GM19452 (cell line): ENCODE data around the gene CENPP.

Experiments used
- ATAC-seq: cut with Tn5 transposase; IDR thresholded peaks from one replicate; pipeline ENCODE4 v1.9.1; 2021; ENCODE audit not compliant: unreplicated experiment

Gene CENPP

GRCh38 chr9:92422611-92423338 lies 97.0 kb downstream of the CENPP start:
- no peak for ATAC-seq

DNA sequence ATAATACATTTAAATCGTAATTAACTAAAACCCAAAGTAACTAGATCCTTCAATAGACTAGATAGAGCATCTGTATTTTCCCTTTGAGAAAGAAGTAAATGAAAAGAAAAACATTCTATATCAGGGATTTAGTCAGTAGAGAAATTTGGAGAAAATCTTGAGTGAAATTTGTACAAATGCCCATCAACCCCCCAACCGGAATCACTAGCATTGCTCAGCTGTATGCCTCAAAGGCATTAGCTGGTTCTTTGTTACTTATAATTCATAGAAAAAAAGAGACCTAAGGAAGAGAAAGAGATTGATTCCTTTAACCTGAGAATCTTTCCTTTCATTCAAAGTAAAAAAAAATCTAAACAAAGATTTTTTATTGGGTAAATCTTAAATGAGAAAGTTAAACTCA lies 97.9 kb downstream of the CENPP start:
- ATAC-seq, result no peak

DNA sequence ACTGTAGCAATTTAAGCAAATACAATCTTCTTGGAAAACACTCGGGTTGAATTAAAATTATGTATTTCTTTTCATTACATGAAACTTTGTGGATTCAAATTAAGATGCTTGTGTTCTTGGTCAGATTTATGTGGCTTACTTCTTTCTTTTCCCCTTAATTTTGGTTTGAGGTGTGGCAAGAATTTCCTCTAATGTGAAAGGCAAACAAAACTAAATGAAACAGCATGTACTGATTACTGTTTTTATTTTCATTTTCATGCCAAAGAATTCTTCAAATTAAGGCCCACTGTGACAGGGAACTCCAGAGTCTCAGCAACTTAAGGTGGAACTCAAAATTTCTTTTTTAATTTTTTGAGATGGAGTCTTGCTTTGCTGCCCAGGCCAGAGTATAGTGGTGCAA lies 98.6 kb downstream of the CENPP start, which contains the start of gene OMD:
OMD (minus strand) TSS at position 132 of the 400 bp plus-strand sequence. CDS start 6,913 bp downstream, outside the sequence.
- no peak for ATAC-seq

GRCh38 chr9:92425474-92425873 lies 99.7 kb downstream of the CENPP start:
- ATAC-seq, result no peak

- no peak for ATAC-seq
Observed at GRCh38 chr9:92426501-92427145, 100.9 kb downstream of the CENPP start.

- no peak for ATAC-seq
Observed at GRCh38 chr9:92429836-92430235, 104.1 kb downstream of the CENPP start.

- ATAC-seq, result no peak
Observed at GRCh38 chr9:92432350-92432749, 106.6 kb downstream of the CENPP start.

DNA sequence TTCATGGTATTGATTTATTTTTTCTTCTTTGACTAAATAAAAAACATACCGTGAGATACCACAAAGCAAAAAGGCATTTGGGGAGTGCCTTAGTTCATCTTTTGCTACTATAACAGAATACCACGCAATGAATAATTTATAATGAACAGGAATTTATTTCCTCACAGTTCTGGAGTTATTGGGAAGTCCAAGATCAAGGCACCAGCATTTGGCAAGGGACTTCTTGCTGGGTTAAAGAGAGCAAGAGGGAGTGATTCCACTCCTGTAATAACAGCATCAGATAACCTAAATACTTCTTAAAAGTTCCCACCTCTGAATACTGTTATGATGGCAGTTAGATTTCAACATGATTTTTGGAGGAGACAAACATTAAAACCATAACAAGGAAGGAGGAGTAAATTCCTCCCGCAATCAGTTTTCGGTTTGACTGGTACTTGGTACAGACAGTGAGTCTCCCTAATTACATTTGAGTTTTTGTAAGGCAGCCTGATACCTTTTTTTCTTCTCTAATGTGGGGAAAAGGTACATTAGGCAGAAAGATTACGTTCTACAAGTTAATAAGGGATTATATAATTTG lies 107.3 kb downstream of the CENPP start:
- no peak for ATAC-seq

GRCh38 chr9:92435263-92435662 lies 109.5 kb downstream of the CENPP start:
- ATAC-seq, result no peak

DNA sequence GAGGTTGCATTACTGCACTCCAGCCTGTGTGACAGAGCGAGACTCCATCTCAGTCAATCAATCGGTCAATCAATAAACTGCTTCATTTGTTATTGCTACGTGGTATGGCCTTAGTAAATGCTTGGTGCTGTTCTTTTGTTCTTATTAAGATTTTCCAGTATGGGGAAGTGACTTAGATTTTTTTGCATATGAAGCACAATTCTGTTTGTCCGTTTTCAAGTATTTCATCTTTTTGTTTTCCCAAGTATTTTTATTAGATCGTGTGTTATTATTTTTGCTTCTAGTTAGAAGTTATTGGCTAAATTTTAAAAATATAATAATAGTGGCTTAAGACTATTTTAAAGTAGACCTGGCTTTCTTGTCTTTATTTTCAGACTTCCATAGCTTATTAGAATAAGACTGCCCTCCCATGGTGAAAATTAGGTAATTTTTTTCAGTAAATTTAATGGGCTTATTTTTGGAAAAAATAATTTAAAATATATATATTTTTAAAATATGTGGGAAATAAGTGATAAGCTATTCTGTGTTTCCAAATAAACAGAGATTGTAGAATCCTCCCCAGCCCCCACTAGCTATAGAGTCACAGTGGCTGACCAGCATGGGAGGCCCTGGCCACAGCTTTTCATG lies 113.3 kb downstream of the CENPP start:
- no peak for ATAC-seq

GRCh38 chr9:92439921-92440750 lies 114.4 kb downstream of the CENPP start:
- no peak for ATAC-seq

DNA sequence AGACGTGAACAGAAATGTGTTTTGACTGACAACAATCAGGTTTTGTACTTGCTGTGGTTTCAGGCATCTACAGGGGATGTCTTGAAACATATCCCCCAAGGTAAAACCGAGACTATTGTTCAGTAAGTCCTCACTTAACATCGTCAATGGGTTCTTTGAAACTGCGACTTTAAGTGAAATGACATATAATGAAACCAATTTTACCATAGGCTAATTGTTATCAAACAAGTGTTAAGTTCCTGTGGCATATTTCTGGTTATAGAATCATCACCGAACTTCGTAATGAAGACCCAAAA lies 114.9 kb downstream of the CENPP start:
- ATAC-seq, result no peak

DNA sequence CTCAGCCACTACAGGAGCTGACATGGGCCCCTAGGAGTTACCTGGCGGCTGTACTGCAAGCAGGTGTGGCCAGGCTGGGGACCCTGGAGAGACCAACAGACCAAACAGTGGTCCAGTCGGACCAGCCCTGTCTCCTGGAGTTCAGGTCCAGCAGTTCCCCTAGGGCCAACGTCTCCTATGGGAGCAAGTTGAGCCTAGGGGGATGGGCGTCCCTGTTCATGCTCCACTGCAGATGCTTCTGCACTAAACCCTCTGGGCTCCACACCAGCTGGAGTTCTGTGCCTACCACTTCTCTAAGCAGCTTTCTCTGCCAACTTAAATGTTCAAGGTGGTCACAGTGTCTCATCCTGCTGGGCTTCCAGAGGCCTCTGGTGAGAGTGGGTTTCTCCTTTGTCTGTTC lies 119.1 kb downstream of the CENPP start:
- no peak for ATAC-seq

DNA sequence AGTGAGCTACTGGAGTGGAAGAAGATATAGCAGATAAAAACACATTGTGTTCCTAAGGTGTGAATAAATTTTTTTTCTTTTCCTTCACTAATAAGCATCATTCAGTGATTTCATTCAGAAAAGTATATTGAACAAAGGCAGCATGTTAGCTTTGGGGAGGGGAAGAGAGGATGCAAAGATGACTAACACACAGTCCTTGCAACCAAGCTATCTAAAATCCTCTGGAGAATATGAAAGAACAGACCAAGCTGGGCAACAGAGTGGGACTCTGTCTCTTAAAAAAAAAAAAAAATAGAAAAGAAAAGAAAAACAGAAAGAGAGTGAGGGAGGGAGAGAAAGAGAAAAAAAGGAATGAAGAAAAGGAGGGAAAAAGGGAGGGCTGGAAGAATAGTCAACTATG lies 120.8 kb downstream of the CENPP start:
- no peak for ATAC-seq

GRCh38 chr9:92455217-92455616 lies 129.5 kb downstream of the CENPP start:
- ATAC-seq, result no peak

- no peak for ATAC-seq
Observed at GRCh38 chr9:92457576-92457975, 131.8 kb downstream of the CENPP start.

GRCh38 chr9:92463387-92463786 lies 137.6 kb downstream of the CENPP start:
- no peak for ATAC-seq

DNA sequence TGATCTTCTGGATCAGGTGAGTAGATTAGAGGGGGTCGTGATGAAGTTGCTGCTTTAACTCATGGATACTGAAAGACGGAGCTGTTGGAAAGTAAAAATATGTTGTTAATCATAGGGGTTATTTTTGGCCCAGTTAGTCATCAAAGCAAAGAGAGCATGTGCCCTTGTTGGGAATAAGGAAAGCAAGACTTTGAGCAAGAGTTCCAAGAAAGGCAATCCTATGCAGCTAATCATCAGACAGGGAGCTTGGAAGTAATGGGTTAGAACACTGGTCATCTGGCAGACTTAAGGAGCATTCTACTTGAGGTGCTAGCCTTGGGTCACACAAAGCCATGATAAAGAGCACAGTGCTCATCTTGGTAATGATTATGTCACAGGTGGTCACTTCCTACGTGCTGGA lies 138.2 kb downstream of the CENPP start:
- no peak for ATAC-seq

DNA sequence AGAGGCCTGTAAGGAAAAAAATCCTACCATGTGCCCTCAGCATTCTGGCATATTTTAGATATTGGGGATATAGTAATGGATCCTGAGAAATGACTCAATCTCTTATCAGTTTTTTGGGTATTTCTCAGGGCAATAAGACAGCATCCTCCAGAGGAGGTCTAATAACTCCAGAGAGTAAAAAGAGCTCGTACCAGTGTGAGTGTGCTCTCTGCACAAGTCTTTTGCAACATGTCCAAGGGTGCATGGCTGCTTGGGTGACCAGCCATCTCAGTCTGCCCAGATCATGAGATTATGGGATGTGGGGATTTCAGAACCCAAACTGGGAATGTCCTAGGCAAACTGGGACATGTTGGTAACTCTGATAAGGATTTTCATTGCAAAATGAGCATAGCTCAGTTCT lies 141.3 kb downstream of the CENPP start:
- ATAC-seq, result no peak

- ATAC-seq, result no peak
Observed at GRCh38 chr9:92467511-92467910, 141.8 kb downstream of the CENPP start.

DNA sequence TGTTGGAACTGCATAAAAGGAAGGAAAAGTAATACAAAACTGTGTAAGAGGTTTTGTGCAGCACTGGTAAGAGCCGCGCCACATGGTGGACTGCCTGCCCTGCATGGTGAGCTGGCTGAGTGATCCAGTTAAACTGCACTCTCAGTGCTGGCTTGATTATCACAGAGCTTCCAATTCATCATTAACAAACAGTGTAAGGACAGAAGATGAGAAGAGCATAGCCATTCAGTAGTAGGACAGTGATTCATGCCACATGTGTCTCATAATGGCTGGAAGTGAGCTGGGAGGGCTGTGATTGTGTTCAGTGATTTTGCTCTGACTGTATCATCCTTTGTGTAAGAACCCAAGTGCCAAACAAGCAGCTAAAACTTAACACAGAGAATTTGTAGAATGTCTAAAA lies 142.5 kb downstream of the CENPP start:
- no peak for ATAC-seq
